ENCODE measurements around the gene UQCC3. TPM values are rescaled to one million over a fixed set of nuclear protein-coding genes. Genes with fewer than 3 reads are reported as not detected.

Gene UQCC3
- total RNA-seq, 1 experiment from 2014 or later = 16.1 TPM

GRCh38 chr11:62712861-62713260 lies 41.4 kb downstream of the UQCC3 start:
- H3K79me2 ChIP-seq (ENCODE audit: low read depth) = peaks cover 24% of the 10 kb centered on the region
- no peaks in the 10 kb centered on the region for H4K20me1 ChIP-seq (ENCODE audit: insufficient read depth)
- ChIA-PET POLR2A (ENCODE audit: unreplicated experiment) (no interaction called here), CTCF (no interaction called here)
- H2AFZ ChIP-seq = no peak overlapping the region
- H3K4me1 ChIP-seq (replicated peaks; ENCODE audit: insufficient read depth) = peaks cover 21% of the 10 kb centered on the region
- peaks cover 46% of the 10 kb centered on the region for H3K36me3 ChIP-seq (ENCODE audit: low read depth)
- H3K4me2 ChIP-seq = no peak overlapping the region
- H3K9me2 ChIP-seq (ENCODE audit: insufficient read depth) = no peaks in the 10 kb centered on the region
- intact Hi-C loops (cut with micrococcal nuclease; ENCODE audit: unreplicated experiment) = no loop called here
- H3F3A ChIP-seq (ENCODE audit: insufficient read depth, low read depth) = peaks cover 65% of the 10 kb centered on the region
- no peak for TF ChIP-seq EZH2 (IDR thresholded peaks at IDR 0.05; ENCODE audit: low read depth)
- TF ChIP-seq, protein P1, sequence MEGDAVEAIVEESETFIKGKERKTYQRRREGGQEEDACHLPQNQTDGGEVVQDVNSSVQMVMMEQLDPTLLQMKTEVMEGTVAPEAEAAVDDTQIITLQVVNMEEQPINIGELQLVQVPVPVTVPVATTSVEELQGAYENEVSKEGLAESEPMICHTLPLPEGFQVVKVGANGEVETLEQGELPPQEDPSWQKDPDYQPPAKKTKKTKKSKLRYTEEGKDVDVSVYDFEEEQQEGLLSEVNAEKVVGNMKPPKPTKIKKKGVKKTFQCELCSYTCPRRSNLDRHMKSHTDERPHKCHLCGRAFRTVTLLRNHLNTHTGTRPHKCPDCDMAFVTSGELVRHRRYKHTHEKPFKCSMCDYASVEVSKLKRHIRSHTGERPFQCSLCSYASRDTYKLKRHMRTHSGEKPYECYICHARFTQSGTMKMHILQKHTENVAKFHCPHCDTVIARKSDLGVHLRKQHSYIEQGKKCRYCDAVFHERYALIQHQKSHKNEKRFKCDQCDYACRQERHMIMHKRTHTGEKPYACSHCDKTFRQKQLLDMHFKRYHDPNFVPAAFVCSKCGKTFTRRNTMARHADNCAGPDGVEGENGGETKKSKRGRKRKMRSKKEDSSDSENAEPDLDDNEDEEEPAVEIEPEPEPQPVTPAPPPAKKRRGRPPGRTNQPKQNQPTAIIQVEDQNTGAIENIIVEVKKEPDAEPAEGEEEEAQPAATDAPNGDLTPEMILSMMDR (conservative IDR thresholded peaks at IDR 0.05) = no peak
- H3K27me3 ChIP-seq (ENCODE audit: insufficient read depth, low read depth) = no peaks in the 10 kb centered on the region
- no TSS peak for BruUV-seq (replicated peaks)
- DNase-seq = no peak
- no peaks in the 10 kb centered on the region for H3K9me3 ChIP-seq (ENCODE audit: insufficient read depth, low read depth)
- no peak overlapping the region for H3K4me3 ChIP-seq
- peak overlapping the region; percentile 42 for H3K27ac ChIP-seq

DNA sequence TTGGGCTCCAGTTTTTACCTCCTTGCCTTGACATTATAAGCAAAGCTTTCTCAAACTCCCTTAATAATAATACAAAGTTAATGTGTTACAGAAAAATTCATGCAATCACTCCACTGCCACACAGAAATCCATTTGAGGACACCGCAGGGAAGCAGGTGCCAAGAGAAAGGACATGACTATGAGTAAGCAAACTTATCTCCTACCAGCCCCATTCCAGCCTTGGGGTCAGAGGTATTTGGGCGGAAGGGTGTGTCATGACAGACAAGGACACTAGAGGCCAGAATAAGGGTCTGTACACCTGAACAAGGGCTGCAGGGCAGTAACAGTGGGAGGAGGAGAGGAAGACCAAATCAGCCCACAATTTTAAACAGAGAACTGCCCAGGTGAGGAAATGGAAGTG lies 41.9 kb downstream of the UQCC3 start:
- Histone ChIP-seq H3F3A (ENCODE audit: insufficient read depth, low read depth) (peaks cover 70% of the 10 kb centered on the region), H4K20me1 (ENCODE audit: insufficient read depth) (no peaks in the 10 kb centered on the region), H3K79me2 (ENCODE audit: low read depth) (peaks cover 29% of the 10 kb centered on the region), H3K4me1 (replicated peaks; ENCODE audit: insufficient read depth) (peaks cover 16% of the 10 kb centered on the region), H3K4me3 (no peak overlapping the region), H3K4me2 (0 out of 2 replicates have a peak overlapping the region, but pooled peaks have one; percentile 6), H3K9me3 (ENCODE audit: insufficient read depth, low read depth) (no peaks in the 10 kb centered on the region), H3K9me2 (ENCODE audit: insufficient read depth) (no peaks in the 10 kb centered on the region), H3K27me3 (ENCODE audit: insufficient read depth, low read depth) (no peaks in the 10 kb centered on the region), H3K27ac (peak overlapping the region; percentile 42), H2AFZ (no peak overlapping the region), H3K36me3 (ENCODE audit: low read depth) (peaks cover 51% of the 10 kb centered on the region)
- TF ChIP-seq, protein P1 (conservative IDR thresholded peaks at IDR 0.05) = no peak
- TF ChIP-seq EZH2 (IDR thresholded peaks at IDR 0.05; ENCODE audit: low read depth) = no peak
- peak; percentile 55 to 63 for DNase-seq
- no TSS peak for BruUV-seq (replicated peaks)
- CTCF ChIA-PET = no interaction called here
- intact Hi-C loops (cut with micrococcal nuclease; ENCODE audit: unreplicated experiment) = no loop called here
- POLR2A ChIA-PET (ENCODE audit: unreplicated experiment) = no interaction called here

DNA sequence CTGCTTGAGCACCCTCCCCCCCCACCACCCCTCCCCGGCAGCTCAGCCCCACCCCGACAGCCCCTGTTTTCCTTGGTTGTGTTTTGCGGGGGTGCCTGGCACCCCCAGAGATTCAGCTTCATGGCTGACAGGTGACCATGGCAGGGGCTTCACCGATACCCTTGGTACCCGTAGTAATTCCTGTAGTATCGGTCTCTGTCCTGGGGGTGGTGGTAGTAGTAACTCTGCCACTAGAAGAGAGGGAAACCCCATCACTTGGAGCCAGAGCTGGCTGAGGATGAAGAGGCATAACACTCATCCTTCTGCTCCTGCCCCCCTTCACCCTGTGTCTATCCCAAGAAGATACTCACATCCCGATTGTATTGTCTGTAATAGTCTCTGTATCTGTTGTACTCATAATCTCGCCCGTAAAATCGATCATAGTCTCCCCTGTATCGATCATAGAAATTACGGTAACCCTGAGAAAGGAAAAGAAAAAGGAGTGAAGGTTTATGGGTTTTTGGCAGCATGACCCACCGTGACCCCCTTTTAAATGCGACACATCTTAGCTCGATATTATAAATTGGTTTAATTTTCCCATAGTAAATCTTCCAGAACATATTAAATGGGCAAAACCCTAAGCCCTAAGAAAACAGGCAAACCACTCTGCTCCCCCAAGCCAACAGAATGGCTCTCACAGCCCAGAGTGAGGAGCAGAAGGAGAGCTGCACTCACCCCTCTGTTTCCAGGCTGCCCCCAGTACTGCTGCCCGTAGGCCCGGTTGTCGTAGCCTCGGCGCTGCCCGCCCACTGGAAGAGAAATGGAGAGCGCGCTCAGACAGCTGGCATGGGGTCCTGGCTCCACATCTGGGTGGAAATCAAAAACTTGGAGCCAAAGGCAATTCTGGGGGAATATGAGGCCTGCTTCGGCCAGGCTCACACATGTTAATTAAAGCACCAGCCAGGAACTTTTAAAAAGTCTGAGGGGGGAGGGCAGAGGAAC lies 44.0 kb downstream of the UQCC3 start:
- H3K36me3 ChIP-seq (ENCODE audit: low read depth) = peaks cover 68% of the 10 kb centered on the region
- CTCF ChIA-PET = no interaction called here

More for the DNA sequence above, 44.0 kb downstream of the UQCC3 start:
- no peak overlapping the region for H3K27ac ChIP-seq
- TF ChIP-seq, protein P1 (conservative IDR thresholded peaks at IDR 0.05) = no peak
- no peak for TF ChIP-seq EZH2 (IDR thresholded peaks at IDR 0.05; ENCODE audit: low read depth)
- H3K4me2 ChIP-seq = no peak overlapping the region
- intact Hi-C loops (cut with micrococcal nuclease; ENCODE audit: unreplicated experiment) = no loop called here
- H3K27me3 ChIP-seq (ENCODE audit: insufficient read depth, low read depth) = no peaks in the 10 kb centered on the region
- H3K9me3 ChIP-seq (ENCODE audit: insufficient read depth, low read depth) = no peaks in the 10 kb centered on the region
- no peak overlapping the region for H3K4me3 ChIP-seq
- H2AFZ ChIP-seq = no peak overlapping the region
- peaks cover 49% of the 10 kb centered on the region for H3K79me2 ChIP-seq (ENCODE audit: low read depth)
- no peak for DNase-seq
- POLR2A ChIA-PET (ENCODE audit: unreplicated experiment) = interaction anchor here (0.6 kb wide), 1 partner anchor 1020 kb away, joined by 3 read pairs; no protein-coding TSS in a partner anchor
- peaks cover 6% of the 10 kb centered on the region; the same call in 1 of the 2 replicates for H3K4me1 ChIP-seq (replicated peaks; ENCODE audit: insufficient read depth)
- H4K20me1 ChIP-seq (ENCODE audit: insufficient read depth) = no peaks in the 10 kb centered on the region
- no peaks in the 10 kb centered on the region for H3K9me2 ChIP-seq (ENCODE audit: insufficient read depth)
- no TSS peak for BruUV-seq (replicated peaks)
- H3F3A ChIP-seq (ENCODE audit: insufficient read depth, low read depth) = peaks cover 69% of the 10 kb centered on the region

All from PC-9 (cell line).